VCaP (cell line): ENCODE results near the gene CA11.

Experiments
- H3K27ac ChIP-seq: fragments of 450-650 bp; 2 replicates; pipeline ENCODE4 v1.5.1; 2017
- CTCF ChIP-seq: fragments of 450-650 bp; conservative IDR thresholded peaks from 2 replicates; pipeline ENCODE4 v1.5.1; 2017; ENCODE audit warnings: mild to moderate bottlenecking, moderate library complexity

CA11 gene

DNA sequence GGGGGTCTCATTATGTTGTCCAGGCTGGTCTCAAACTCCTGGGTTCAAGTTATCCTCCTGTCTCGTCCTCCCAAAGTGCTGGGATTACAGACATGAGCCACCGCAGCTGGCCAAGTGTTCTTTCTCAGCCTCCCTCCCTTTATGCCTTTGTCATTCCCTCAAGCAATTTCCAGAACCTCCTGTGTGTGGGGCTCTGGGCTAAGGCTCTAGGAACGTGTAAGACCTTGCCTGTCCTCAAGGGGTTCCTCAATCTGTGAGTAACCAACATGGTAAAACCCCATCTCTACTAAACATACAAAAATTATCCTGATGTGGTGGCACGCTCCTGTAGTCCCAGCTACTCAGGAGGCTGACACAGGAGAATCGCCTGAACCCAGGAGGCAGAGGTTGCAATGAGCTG, 55.0 kb downstream of the CA11 start:
- H3K27ac ChIP-seq, result no peak overlapping the region

DNA sequence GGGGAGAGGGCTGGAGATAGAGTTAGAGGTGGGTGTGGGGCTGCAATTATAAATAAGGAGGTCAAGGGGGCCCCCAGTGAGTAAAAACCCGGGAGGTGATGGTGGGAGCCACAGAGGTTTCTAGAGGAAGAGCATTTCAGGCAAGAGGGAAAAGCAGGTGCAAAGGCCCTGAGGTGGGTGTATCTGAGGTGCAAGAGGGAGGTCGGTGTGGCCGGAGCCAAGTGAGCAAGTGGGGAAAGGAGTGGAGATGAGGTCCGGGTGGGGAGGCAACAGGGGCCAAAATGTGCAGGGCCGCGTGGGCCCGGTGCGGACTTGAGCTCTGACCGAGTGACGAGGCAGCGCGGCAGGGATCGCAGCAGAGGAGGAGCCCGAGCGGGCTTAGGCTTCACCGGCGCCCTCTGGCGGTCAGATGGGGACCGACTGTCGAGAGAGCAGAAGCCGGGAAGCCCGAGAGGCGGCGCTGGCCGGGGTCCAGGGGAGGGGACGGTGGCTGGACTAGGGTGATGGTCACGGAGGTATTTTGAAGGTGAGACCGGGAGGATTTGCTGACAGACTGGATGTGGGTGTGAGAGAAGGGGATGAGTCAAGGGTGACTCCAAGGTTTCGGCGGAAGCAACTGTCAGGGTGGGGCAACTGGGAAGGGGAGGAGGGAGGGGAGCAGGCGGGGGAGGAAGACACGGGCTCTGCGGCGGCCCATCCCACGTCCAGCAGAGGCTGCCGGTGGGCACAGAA, 57.2 kb downstream of the CA11 start:
- TF ChIP-seq CTCF, result peak; percentile 98
- H3K27ac ChIP-seq, result peak overlapping the region; percentile 9; the same call in 1 of the 2 replicates

More for the DNA sequence above, 55.0 kb downstream of the CA11 start:
- no peak for TF ChIP-seq CTCF
